ENCODE results near the gene RTP2.
A peak's percentile ranks its signal among the peaks of the same experiment; 100 is the strongest.

The RTP2 gene, protein sequence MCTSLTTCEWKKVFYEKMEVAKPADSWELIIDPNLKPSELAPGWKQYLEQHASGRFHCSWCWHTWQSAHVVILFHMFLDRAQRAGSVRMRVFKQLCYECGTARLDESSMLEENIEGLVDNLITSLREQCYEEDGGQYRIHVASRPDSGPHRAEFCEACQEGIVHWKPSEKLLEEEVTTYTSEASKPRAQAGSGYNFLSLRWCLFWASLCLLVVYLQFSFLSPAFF

DNA sequence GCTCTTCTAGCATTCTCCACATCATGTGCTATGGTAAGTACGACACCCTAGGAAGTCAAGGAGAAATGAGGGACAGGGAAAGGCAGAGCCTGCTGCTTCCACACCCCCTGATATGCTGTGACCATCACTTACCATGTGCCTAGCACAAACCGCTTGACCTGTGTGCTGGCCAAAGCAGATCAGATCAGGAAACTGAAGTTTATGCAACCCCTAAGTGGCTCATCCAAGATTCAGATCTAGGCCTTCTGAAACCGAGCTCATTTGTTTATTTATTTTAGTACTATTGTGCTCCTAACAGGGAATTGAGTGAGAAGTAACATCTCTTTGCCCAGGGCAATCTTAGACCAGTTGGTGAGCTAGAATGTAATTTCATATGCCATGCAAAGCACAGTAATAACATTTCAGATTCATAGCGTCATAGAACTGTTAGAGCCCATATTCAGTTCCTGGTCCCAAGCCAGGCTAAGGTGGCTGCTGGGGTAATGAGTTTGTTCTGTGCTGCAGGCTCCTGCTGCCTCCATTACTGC is at the start of gene RTP2:
Gene RTP2 (minus strand): TSS at position 51 of the 527 bp plus-strand sequence. CDS start 429 bp downstream, outside the sequence.
- DNase-seq, result no peak

GRCh38 chr3:187750513-187751123 is 48.3 kb upstream of the RTP2 start:
- no peak for DNase-seq

DNA sequence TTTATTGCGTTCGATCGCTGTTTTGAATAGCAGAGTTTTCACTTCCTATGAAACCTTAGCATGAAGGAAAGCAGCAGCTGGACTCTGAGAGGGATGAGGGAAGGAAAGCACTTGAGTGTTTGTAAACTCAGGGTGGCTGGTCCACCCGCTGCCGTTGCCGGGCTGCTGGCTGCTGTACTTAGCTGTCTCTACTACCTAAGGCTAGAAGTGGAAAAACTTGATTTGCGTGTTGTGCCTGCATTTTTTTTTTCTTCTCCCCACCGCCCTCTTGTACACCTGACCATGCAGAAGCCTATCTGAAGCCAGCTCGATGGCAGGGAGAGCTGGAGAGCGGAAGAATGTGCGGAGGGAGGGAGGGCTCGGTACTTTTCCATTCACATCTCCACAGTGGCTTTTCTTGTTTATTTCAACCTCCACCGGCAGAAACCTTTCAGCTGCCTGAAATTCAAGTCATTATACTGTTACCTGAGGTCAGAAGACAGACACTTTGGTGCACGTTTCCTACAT is 47.7 kb upstream of the RTP2 start:
- DNase-seq, result peak; percentile 18

GRCh38 chr3:187748050-187748481 is 45.7 kb upstream of the RTP2 start:
- peak; percentile 62 for DNase-seq

GRCh38 chr3:187747506-187747905 is 45.1 kb upstream of the RTP2 start:
- DNase-seq, result no peak

DNA sequence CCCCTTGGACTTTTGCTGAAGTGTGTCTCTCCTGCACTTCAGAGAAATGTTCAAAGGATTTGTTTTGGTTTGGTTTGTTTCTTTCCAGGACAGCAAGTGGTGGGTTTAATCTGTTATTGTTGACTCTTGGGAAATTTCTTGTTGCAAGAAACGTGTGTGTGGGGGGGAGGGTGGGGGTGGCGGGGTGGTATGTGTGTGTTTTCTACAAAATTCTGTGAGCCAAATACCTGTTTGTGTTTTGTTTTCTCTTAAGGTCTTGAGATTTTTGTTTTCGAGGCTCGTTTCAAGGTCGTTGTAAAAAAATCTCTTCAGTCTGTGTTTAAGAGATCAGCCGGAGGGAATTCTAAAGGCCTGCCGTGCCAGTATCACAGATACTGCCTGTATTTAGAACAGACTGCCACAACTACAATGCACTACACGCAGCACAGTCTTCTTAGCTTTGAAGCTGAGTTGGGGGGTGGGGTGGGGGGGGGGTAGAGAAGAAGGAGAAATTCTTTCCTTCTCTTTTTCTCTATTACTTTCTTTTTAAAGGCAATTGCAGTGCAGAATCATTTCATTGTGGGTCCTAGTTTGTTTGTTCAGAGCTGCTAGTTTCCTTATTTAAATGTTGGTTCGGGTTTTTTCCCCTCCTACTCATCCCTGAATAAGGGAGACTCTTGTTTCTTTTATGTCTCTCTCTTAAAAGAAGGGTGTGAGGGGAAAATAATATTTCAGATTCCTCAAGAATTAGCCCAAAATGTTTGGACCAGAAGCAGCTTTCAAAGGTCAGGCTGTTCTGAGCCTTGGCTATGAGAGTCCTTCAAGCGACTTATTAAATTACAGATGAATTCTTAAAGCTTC is 44.3 kb upstream of the RTP2 start:
- DNase-seq, result peak; percentile 11

- DNase-seq, result peak; percentile 26
Observed at GRCh38 chr3:187746059-187746441, 43.7 kb upstream of the RTP2 start.

DNA sequence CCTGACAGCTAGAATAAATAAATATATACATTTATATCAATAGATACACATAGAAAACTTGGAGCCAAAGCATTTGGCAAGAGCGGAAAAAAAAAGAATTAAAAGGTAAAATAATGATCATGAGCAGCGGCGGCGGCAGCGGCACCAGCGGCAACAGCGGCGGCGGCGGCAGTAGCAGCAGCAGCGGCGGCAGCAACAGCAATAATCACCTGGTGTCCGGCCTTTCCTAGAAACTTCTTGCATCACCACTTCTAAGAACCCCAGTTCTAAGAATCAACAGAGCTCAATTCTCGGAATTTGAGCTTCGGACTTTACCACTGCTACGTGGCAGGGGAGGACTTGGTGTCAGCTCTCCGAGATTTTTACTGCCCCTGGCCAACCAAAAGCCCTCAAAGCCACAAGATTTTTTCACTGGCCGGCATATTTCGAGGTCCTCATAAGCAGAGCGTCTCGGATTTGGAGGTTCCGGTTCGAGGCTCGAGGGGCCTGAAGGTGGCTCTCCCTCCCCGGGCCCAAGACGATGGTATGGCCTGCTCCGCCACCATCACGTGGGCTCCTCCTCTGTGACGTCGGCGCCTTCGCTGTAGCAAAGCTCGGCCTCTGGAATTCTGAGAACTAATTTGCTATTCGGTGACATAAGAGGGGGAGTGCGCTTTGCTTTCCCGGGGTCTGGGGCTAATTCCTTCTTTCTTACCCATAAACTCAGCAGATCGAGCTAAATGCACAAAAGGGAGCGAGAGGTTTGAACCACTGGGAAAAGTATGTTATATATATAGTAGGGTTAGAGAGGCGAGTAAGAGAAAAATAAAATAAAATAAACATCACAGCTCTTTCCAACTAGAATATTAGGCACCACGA is 43.1 kb upstream of the RTP2 start, which contains the start of gene BCL6:
Gene BCL6 (minus strand): TSS at position 268 of the 858 bp plus-strand sequence. CDS start 11,775 bp downstream, outside the sequence.
- peak; percentile 97 for DNase-seq

DNA sequence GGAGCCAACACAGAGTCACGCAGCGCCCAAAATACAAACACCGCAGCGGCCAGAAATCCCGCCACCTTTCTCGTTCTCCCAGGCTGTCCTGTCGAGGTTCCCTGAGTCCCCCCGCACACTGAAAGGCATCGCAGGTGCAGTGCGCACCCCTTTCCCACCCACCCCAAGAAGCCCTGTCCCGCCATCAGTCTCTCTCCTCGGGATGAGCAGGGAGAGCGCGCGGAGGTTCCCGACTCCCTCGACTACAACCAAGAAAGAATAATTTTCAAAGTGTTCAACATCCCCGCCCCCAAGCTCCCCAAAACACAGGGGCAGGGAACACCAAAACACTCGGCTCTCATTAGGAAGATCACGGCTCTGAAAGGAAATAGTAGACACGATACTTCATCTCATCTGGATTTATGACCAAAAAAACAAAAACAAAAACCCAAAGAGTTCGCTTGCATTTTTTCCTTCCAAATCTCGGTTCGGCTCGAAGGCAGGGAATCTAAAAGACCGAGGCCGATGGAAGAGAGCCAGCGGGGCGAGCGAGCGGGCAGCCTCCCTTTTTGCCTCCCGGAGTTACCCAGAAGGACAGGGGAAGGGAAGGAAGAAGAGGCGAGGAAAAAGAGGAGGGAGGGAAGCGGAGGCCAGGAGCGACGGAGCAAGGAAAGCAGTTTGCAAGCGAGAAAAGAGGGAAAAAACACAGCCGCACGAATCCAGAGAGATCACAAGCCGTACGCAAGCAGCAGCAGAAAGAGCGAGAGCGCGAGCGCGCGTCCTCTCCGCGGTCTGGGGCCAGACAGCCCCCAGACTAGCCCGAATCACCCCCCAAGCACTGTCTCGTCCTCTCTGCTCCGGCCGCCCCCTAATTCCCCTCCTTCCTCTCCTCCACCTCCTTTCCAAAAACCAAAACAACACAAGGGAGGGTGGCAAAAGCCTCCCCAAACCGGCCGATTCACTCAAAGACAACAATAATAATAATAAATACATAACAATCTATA is 42.1 kb upstream of the RTP2 start:
- DNase-seq, result peak; percentile 40

GRCh38 chr3:187743195-187744141 is 41.1 kb upstream of the RTP2 start:
- peak; percentile 54 for DNase-seq

GRCh38 chr3:187742351-187743171 is 40.2 kb upstream of the RTP2 start:
- peak; percentile 41 for DNase-seq

GRCh38 chr3:187741403-187742350 is 39.3 kb upstream of the RTP2 start:
- peak; percentile 78 for DNase-seq

- peak; percentile 57 for DNase-seq
Observed at GRCh38 chr3:187740421-187741399, 38.4 kb upstream of the RTP2 start.

DNA sequence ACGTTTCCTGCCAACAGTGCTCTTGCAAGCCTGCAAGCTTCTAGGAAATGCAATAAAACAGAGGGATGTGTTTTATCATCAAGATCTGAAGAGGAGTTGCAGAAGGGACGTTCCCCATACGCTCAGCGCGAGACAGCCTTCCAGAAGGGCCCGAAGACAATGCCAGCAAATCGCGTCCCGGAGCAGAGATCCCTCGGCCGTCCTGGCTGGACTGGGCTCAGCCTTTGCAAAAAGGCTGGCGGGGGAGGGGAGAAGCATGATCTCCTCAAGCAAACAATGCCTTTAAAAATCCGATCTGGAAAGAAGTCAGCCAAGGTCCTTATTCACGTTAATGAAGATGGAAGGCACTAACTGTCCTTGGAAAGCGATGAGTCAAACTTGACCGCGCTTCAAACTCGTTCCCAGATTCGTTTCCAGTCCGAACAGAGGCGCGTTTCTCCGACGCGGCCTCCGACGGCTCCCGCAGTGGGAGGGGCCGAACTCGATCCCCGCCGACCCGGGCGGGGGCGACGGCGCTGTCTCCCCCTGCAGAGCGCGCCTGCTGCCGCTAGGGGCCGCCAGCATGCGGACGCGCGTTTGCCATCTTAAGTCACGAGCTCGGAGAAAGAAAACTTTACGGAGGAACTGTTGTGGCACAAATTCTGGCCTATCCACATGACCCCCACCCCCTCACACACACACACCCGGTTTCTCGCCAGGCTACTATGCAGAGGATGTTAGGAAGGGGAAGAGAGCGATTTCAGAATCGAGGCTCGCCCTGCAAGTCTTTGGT is 37.4 kb upstream of the RTP2 start:
- DNase-seq, result peak; percentile 84

DNA sequence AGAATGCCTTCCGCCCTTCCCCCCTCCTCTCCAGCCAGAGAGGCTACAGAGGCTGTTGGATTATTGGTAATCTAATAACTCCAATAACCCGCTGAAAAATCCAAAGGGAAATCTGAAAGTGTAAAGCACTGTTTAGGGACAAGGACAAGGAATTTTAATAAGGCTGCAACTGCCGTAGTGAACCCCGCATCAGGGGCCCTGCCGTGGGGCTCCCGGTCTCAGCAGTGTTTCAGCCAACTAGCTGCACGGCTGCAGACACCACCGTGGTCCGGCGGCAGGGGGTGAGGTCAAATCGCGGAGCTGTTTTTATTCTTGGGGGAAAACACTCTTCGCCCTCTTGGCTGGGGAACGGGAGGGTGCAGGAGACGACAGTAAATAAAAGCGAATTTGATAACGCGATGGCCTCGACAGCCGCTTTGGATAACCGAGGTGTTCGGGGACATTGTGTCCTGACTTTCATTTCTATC is 36.8 kb upstream of the RTP2 start:
- DNase-seq, result no peak

Data from HCEC 1CT (cell line).